ENCODE measurements around the gene AP1S1.

Gene AP1S1

GRCh38 chr7:101156277-101156676 lies 2.0 kb downstream of the AP1S1 start:
- FAIRE-seq (no peak), DNase-seq (ENCODE audit: insufficient read length, low spot score) (no peak)

- FAIRE-seq (no peak), DNase-seq (ENCODE audit: insufficient read length, low spot score) (no peak)
Measured at GRCh38 chr7:101156866-101157589, 2.8 kb downstream of the AP1S1 start.

- FAIRE-seq, result no peak
Measured at GRCh38 chr7:101159696-101160674, 5.7 kb downstream of the AP1S1 start.

DNA sequence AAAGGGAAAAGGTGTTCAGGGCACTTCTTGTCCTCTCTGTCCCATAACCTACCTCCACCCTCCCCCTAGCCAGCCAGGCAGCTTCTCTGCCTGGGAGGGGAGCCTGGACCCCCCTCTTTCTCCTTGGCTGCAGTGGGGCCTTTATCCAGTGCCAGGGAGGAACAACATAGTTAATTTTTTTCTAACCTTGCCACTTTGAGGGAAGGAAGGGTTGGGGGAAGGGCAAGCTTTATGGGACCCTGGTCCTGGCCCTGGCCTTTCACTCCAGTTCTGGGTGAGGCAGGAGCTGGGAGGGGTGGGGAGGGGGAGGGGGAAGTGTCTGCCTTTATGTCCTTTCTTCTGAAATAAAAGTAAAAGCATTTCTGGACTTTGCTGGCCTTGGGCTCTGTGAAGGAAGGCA lies 6.6 kb downstream of the AP1S1 start:
- DNase-seq (ENCODE audit: insufficient read length, low spot score) (no peak), FAIRE-seq (no peak)

More at GRCh38 chr7:101159696-101160674, 5.7 kb downstream of the AP1S1 start:
- no peak for DNase-seq (ENCODE audit: insufficient read length, low spot score)

DNA sequence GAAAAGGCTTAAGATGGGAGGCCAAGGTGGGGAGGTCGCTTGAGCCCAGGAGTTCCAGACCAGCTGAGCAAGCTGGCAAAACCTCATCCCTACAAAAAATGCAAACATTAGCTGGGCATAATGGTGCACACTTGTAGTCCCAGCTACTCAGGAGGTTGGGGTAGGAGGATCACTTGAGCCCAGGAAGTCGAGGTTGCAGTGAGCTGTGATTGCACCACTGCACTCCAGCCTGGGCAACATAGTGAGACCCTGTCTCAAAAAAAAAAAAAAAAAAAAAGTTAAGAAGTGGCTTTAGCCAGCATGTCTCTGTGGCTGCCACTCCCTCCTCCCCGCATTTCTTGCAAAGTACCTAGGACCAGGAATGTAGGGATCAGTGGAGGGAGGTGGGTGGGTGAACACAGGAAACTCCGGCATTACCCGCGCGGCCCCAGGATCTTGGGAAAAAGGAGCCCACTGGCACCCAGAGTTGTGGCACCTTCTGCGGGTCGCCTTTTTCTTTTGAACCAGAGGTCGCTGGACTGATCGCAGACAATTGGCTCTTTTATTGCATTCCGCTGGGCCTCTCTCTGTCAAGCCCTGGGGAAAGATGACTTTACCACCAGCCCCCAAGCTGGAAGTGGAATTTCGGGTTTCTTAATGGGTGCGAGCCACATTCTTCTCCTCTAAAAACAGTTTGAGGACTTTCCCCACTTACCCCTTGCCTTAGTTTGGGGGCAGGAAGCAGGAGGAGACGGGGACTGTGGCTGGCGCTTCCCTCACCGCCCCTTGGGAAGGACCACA lies 7.6 kb downstream of the AP1S1 start:
- DNase-seq (ENCODE audit: insufficient read length, low spot score), result no peak
- no peak for FAIRE-seq

DNA sequence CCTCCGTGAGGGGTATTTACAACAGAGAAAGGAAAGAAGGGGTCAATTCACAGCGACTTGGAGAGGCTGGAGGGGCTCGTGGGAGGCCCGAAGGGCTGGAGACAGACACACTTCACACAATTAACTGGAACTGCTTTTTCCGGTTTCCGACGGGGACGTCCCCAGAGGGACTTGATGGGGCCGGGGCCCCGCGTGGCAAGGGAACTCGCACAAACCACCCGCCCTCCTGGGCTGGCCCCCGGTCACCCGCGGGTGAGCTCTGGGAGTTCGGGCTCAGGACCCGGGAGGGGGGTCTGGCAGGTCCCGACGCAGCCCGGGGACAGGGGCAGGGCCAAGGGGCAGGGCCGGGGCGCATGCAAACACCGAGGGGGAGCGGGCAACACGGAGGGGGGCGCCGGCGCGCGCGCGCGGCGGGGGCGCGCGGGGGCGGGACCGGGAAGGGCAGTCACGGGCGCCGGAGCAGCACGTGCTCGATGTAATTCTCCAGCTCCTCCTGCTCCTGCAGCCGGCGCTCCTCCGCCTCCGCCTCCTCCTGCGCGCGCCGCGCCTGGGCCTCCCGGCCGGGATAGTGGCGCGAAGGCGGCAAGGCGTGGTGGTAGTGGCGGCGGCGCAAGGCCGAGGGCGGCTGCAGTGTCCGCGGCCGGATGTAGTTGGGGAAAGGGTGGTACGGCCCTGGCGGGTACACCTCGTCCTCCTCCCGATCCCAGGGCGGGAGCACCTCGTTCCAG lies 8.4 kb downstream of the AP1S1 start:
- FAIRE-seq (no peak), DNase-seq (ENCODE audit: insufficient read length, low spot score) (no peak)

DNA sequence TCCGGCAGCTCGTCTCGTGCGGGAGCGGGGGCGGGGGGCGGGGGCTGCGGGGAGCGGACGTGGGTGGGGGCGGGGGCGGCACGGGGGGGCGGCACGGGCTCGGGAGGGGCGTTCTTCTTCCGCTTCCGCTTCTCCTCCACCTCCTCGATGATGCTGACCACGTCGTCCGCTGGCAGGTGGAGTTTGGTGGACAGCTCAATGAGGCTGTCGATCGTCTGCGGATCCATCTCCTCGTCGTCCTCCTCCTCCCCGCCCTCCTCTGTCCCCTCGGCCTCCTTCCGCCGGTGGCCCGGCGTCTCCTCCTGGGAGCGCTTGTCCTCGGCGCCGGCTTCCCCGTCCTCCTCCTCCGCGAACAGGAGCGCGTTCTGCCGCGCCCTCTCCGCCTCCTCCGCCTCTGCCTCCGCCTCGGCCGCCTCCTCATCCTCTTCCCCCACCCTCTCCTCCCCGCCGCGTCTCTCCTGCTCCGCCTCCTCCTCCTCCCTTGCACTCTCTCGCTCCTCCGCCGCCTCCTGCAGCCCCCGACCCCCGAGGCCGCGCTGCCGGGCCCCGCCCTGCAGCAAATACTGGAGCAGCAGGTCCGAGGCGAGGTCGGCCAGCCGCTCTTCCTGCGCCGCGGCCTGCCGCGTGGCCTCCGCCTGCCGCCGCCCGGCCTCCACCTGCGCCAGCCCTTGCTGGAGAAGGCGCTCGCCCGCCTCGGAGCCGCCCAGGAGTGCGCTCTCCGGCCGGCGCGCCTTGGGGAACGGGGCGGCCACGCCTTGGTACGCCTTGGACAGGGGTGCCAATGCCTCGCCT lies 9.2 kb downstream of the AP1S1 start:
- DNase-seq (ENCODE audit: insufficient read length, low spot score) (no peak), FAIRE-seq (no peak)

GRCh38 chr7:101164071-101164840 lies 10.0 kb downstream of the AP1S1 start:
- DNase-seq (ENCODE audit: insufficient read length, low spot score), result no peak
- no peak for FAIRE-seq

GRCh38 chr7:101165075-101165957 lies 11.0 kb downstream of the AP1S1 start, which contains the start of gene VGF:
TSS of gene VGF (minus strand) at chr7:101165569. CDS start at chr7:101164843, 726 bp downstream.
- FAIRE-seq (peak; percentile 72), DNase-seq (ENCODE audit: insufficient read length, low spot score) (peak; percentile 96)

GRCh38 chr7:101165958-101166647 lies 11.8 kb downstream of the AP1S1 start:
- FAIRE-seq (no peak), DNase-seq (ENCODE audit: insufficient read length, low spot score) (no peak)

GRCh38 chr7:101166648-101166908 lies 12.3 kb downstream of the AP1S1 start:
- FAIRE-seq (no peak), DNase-seq (ENCODE audit: insufficient read length, low spot score) (no peak)

GRCh38 chr7:101166909-101167644 lies 12.8 kb downstream of the AP1S1 start:
- FAIRE-seq, result no peak
- no peak for DNase-seq (ENCODE audit: insufficient read length, low spot score)

DNA sequence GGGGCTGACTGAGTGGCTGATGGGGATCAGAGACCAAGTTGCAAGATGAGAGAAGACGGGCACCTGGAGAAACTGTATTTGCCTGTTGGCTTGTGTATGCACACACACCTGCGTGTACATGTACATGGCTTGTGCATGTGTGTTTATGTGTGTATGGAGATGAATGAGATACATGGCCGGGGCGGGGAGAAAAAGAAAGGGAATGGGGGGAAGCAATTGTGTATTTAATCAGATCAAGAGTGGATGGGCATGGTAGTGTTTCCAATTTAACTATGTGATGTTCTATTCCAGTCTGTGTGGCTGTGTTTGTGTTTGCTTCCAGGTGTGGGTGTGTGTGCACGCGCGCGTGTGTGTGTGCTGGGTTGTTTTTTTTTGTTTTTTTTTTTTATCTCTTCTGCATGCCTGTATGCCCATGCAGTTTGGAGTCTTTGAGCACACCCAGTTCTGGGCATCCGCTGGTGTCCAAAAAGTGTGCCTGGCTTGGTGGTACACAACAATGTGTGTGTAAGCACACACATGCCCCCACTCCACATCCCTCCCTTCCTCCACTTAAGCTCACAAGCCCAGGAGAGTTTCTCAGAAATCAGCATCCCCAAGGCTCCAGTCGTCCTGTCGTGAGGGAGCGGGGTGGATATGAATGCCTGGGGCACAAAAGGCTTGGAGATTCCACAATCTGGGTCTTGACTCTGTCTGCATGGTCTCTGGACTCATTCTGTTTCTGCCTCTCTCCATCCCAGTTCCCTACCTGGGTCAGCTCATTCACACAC lies 13.6 kb downstream of the AP1S1 start:
- FAIRE-seq, result no peak
- no peak for DNase-seq (ENCODE audit: insufficient read length, low spot score)

GRCh38 chr7:101168412-101169049 lies 14.3 kb downstream of the AP1S1 start:
- DNase-seq (ENCODE audit: insufficient read length, low spot score) (no peak), FAIRE-seq (no peak)

DNA sequence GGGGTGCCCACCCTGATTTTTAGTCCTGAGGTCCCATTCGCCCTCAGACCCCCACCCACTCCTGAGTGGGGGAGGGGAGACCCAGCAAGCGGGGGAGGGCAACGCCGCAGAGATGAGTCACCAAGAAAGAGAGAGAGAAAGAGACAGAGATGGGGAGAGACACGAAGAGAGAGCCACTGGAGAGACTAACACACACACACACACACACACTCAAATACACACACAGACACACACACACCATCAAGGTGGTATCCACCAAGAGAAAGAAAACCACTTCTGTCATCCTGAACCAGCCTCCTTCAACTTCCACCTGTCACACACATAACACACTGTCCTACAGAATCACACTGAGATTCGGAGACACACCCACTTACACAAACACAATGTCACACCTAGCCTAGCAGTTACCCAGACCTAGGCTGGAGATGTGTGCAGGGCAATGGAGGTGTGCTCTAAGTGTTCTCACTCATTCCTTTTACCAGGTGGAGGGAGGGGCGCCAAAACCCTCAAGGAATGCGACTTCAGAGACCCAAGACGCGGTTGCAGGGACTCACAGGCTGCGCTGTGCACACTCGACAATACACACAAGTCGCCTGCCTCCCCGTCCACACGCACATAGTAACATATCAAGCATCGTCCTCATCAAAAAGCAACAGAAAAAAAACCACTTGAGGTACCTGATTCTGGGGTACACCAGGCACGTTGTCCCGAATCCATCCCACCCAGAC lies 15.0 kb downstream of the AP1S1 start:
- peak; percentile 23 for FAIRE-seq
- no peak for DNase-seq (ENCODE audit: insufficient read length, low spot score)

All from GM19239 (cell line).